Pons (tissue), 1 donor: ENCODE measurements around the gene UBA3.

Experiments used
- DNase-seq: peaks from one replicate; pipeline ENCODE4 v3.0.0-alpha.2; 2016; ENCODE audit warnings: low spot score

Gene UBA3

GRCh38 chr3:69099576-69099975, 19.4 kb upstream of the UBA3 start:
- DNase-seq = no peak

- no peak for DNase-seq
These were observed 17.4 kb upstream of the UBA3 start for GRCh38 chr3:69097407-69098086.

- no peak for DNase-seq
These were observed 16.1 kb upstream of the UBA3 start for GRCh38 chr3:69096299-69096698.

- no peak for DNase-seq
These were observed 15.5 kb upstream of the UBA3 start for GRCh38 chr3:69095636-69096035.

DNA sequence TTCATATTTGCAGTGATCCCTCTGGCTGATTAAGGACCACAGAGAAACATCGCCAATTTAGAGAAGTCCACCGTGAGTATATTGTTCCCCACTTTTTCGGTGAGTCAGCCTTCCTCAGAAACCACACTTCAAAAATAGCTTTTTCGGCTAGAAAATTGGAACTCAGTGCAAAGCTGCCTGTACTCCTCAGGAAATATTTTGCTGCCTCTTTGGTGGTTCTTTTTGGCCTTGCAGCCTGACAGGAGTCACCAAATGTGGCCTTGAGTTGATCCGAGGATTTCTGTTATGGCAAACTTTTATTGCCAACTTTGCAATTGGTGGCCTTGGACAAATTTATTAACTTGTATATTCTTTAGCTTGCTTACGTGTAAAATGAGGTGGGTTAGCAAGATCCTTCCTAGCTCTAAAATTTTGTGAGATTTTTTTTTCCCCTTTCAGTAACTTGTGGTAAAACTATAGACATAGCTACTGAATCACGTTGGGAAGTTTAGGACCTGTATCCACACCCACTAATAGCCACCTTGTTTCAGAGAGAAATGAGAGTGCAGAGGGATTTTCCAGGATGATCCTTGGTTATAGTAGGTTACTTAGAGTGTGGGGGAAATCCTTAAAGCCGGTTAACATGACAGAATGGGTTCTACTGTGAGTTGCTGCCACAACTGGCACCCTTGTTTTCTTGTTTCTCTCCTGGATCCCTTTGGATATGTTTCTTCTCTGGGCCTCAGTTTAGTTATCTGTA, 14.5 kb upstream of the UBA3 start:
- DNase-seq = peak; percentile 77

DNA sequence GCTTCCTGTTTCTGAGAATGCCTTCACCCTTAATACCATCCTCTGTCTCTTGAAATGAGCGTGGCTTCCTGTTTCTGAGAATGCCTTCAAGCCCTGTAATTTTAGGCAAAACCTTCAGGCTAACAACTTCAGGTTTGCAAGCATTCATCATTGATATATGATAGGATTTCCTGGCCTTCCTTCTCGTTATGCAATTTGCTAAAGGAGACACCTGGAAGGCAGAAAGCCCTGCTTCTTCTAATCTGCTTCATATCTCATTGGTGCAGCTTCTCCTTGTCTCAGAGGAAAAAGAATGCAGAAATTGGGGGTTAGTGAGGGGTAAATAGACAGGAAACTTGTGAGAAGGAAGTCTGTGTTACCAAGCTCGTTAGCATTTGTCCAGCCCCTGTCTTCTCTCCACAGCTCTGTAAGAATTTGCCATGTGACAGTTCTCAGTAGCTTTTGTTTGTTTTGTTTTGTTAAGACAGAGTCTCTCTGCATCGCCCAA, 11.9 kb upstream of the UBA3 start:
- peak; percentile 96 for DNase-seq

DNA sequence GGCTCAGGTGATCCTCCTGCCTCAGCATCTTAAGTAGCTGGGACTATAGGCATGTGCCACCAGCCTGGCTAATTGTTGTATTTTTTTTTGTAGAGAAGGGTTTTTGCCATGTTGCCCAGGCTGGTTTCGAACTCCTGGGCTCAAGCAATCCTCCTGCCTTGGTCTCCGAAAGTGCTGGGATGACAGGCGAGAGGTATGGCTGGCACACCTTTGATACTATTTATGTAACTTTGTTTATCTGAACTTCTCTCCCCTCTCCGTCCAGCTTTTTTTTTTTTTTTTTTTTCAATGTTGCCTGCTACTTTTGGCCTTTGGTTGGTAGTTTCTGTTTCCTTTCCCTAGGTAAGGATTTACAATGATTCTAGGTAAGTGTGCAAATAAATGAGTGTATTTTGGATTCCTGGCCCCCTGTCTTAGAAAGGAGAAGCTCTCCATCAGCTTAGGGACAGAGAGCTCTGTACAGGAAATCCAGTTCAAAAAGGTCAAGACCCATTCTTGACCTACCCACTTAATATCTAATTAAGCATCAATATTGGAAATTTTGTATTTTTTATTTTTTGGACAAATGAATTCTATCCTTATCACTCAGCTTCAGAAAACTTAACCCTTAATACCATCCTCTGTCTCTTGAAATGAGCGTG, 11.3 kb upstream of the UBA3 start:
- DNase-seq = no peak

- DNase-seq = no peak
These were observed 9.9 kb upstream of the UBA3 start for GRCh38 chr3:69090021-69090420.

DNA sequence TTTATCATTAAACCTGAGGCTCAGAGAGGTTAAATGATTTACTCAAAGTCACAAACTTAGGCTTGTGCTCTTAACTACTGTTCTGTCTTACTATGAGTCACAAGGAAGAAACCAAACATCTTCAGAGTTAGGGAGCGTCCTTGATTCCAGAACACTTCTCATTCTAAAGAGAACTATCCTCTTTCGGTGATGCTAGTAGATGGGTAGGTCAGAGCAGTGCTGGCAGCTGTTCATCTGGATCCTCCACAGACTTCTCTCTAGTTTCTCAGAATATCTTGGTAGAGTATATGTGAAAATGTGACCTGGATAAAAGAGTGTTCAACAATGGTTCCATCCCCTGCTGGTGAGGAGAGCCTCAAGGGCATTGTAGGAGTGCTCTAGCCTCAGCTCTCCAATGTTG, 7.9 kb upstream of the UBA3 start:
- peak; percentile 61 for DNase-seq

DNA sequence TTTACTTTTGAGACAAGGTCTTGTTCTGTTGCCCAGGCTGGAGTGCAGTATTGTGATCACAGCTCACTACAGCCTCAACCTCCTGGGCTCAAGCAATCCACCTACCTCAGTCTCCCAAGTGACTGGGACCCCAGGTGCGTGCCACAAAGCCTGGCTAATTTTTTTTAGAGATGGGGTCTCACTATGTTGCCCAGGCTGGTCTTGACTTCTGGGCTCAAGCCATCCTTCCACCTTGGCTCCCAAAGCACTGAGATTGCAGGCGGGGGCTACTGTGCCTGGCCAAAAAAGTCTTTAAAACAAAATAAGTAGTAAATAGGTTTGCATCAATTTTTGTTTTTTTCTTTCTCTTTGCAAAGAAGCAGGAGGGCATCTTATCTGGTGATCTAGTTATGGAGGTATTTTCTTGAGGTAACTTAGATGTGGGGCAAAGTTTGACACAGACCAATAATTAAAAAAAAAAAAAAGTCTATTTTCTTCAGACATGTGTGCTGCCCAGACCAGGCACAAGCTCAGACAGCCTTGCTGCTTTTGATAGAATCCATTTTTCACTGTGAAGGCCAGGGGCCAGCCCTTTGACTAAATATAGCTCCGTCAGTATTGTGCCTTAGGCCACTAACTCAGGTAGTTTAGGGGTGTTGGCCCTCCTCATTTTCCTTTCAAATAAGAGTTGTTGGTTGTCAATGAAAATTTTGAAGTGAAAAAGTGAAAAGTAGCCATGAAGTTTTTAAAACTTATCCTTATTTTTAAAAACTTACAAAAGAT, 7.0 kb upstream of the UBA3 start:
- DNase-seq = no peak

DNA sequence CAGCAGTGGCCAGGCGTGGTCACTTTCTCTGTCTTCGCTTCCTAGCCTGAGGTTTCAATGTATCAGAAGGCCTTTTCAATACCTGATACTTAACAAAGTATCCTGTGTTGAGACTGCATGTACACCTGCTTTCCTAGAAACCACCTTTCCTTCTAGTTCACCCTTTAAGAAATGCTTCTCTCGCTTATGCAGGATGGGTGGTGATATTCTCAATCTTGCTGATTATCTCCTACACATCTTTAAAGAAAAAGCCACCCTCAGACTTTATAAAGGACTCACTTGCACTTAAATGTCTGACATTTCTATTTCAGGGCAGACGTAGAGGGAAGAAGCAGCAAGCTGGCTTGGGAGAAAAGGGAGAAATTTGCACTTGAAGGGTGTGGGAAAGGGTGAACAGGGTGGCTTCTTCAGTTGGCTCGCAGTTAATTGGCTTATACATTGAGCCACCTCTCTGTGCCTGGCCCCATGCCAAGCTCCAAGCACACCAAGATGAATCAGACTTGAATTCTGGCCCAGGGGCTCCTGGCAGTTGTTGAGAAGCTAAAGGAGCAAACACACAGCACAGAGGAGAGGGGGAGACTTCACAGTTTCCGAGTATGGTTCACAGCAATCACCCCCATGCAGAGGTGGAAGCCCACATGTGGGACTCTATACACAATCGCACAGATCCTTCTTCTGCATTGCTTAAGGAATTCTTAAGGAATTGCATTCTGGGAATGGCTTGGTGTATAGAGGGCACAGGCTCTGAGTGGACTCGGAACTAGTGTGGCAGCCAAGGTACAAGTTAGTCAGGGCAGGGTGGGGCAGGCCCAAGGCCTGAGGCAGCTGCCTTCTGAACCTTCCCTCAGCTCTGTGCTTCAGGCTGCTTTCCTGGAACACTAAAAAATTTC, 5.9 kb upstream of the UBA3 start:
- peak; percentile 92 for DNase-seq

- DNase-seq = no peak
These were observed 5.1 kb upstream of the UBA3 start for GRCh38 chr3:69085168-69085832.

- peak; percentile 94 for DNase-seq
These were observed 4.4 kb upstream of the UBA3 start, which contains the start of gene ARL6IP5 for GRCh38 chr3:69084326-69085167. TSS of gene ARL6IP5 (plus strand) at chr3:69084937. CDS start at chr3:69085048, 111 bp downstream.

DNA sequence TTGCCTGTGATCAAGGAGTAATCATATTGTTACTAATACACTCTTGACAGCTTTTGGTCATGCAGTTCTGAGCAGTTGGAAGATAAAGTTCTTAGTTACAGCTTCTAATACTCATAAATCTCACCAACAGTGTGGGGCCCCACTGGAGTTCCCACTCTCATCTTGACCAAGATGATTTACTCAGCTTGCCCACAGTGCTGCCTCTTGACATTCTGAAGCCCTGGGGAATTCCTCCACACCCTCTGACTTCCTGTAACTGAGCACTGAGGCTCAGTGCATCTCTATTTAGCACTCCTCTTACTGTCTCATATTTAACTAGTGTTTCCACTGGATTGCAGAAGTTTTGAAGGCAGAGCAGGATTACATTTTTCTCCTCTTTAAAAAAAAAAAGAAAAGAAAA, 2.6 kb upstream of the UBA3 start:
- peak; percentile 83 for DNase-seq

DNA sequence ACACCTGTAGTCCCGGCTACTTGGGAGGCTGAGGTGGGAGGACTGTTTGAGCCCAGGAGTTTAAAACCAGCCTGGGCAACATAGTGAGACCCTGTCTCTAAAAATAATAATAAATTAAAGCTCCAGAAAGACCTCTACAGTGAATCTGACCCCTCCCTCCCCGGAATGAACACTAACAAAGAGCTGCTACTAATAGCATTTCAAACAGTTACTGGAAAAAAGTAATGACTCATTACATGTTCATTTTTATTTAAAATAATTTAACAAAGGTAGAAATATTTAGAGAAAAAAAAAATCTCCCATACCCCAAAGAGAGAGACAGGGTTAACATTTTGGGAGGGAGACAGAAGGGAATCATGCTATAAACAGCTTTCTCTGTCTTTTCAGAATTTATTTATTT, 2.2 kb upstream of the UBA3 start:
- DNase-seq = no peak

GRCh38 chr3:69081583-69082262, 1.6 kb upstream of the UBA3 start:
- peak; percentile 32 for DNase-seq

GRCh38 chr3:69079269-69080159, 651 bp downstream of the UBA3 start:
- DNase-seq = no peak

DNA sequence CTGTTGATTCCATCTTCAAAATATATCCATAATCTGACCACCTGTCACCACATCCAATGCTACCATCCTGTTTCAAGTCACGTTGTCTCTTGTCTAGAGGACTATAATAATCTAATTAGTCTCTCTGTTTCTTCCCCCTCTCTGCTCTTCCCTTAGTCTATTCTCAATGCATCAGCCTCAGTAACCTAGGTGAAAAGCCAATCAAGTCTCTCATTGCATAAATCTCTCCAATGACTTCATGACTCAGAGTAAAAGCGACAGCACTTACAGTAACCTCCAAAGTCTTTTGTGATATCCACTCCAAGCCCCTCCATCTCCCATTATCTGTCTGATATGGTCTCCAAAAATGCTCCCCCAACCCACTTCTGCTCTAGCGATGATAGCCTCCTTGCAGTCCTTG, 7.2 kb downstream of the UBA3 start:
- DNase-seq = no peak
